RWPE1 (cell line): ENCODE results near the gene SEH1L.

Source experiments
- CTCF ChIA-PET: fragments of 350-600 bp; sonication (Branson Sonifier 250); formaldehyde crosslinking; extraction: SDS; loops from one replicate; lab custom pipeline; 2021; lab: Yijun Ruan, JAX
- POLR2A ChIA-PET: fragments of 400-600 bp; formaldehyde crosslinking; extraction: SDS; loops from one replicate; lab custom pipeline; 2020; ENCODE audit warnings: antibody characterized with exemption; ENCODE audit not compliant: low non-redundant PET; lab: Yijun Ruan, JAX
- DNase-seq: peaks from one replicate; pipeline ENCODE4 v3.0.0; 2012; ENCODE audit warnings: low spot score
- H3K27ac ChIP-seq: fragments of 450-650 bp; 2 replicates; pipeline ENCODE4 v1.5.1; 2017
- CTCF ChIP-seq: fragments of 450-650 bp; conservative IDR thresholded peaks from 2 replicates; pipeline ENCODE4 v1.5.1; 2017; ENCODE audit warnings: low read depth, mild to moderate bottlenecking

SEH1L gene

GRCh38 chr18:13022644-13023043, 74.8 kb downstream of the SEH1L start:
- DNase-seq = no peak
- ChIA-PET CTCF (no interaction called here), POLR2A (no interaction called here)
- H3K27ac ChIP-seq = no peak overlapping the region
- TF ChIP-seq CTCF = no peak

GRCh38 chr18:13025233-13025632, 77.4 kb downstream of the SEH1L start:
- POLR2A ChIA-PET = no interaction called here
- CTCF ChIA-PET = no interaction called here
- DNase-seq = no peak
- no peak overlapping the region for H3K27ac ChIP-seq
- no peak for TF ChIP-seq CTCF

GRCh38 chr18:13026583-13027270, 78.9 kb downstream of the SEH1L start:
- POLR2A ChIA-PET = no interaction called here
- TF ChIP-seq CTCF = no peak
- H3K27ac ChIP-seq = no peak overlapping the region
- CTCF ChIA-PET = interaction anchor here (0.6 to 0.7 kb wide), 2 partner anchors 22 to 251 kb away, joined by 3 to 4 read pairs; no protein-coding TSS in a partner anchor
- no peak for DNase-seq

GRCh38 chr18:13028869-13029268, 81.1 kb downstream of the SEH1L start:
- no peak for DNase-seq
- TF ChIP-seq CTCF = no peak
- ChIA-PET CTCF (no interaction called here), POLR2A (no interaction called here)
- H3K27ac ChIP-seq = no peak overlapping the region

GRCh38 chr18:13032173-13032572, 84.4 kb downstream of the SEH1L start:
- H3K27ac ChIP-seq = no peak overlapping the region
- POLR2A ChIA-PET = no interaction called here
- no peak for DNase-seq
- CTCF ChIA-PET = no interaction called here
- TF ChIP-seq CTCF = no peak

- POLR2A ChIA-PET = no interaction called here
Observed at GRCh38 chr18:13035249-13035914, 87.6 kb downstream of the SEH1L start.

More at GRCh38 chr18:13035249-13035914, 87.6 kb downstream of the SEH1L start:
- H3K27ac ChIP-seq = no peak overlapping the region
- CTCF ChIA-PET = no interaction called here
- TF ChIP-seq CTCF = no peak
- no peak for DNase-seq
